ENCODE measurements around the gene ZC3H10. TPM values are rescaled to one million over a fixed set of nuclear protein-coding genes. Genes with fewer than 3 reads are reported as not detected.

Gene ZC3H10
- total and polyA plus RNA-seq, 4 donors: 1.3 to 5.2 (median 1.9) TPM

DNA sequence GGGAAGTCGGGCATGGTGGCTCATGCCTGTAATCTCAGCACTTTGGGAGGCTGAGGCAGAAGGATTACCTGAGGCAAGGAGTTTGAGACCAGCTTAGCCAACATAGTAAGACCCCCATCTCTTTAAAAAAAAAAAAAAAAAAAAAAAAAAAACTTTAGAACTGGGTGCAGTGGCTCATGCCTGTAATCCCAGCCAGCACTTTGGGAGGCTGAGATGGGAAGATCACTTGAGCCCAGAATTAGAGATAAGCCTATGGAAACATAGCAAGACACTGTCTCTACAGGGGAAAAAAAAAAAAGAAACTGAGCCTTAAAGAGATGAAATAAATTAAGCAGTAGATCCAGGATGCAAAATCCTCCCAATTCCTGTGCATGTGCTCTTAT is 15.4 kb upstream of the ZC3H10 start (continued):
- TF ChIP-seq FOXA2 (IDR thresholded peaks at IDR 0.05): no peak
- TF ChIP-seq, protein P1, sequence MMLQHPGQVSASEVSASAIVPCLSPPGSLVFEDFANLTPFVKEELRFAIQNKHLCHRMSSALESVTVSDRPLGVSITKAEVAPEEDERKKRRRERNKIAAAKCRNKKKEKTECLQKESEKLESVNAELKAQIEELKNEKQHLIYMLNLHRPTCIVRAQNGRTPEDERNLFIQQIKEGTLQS (IDR thresholded peaks at IDR 0.05): no peak

DNA sequence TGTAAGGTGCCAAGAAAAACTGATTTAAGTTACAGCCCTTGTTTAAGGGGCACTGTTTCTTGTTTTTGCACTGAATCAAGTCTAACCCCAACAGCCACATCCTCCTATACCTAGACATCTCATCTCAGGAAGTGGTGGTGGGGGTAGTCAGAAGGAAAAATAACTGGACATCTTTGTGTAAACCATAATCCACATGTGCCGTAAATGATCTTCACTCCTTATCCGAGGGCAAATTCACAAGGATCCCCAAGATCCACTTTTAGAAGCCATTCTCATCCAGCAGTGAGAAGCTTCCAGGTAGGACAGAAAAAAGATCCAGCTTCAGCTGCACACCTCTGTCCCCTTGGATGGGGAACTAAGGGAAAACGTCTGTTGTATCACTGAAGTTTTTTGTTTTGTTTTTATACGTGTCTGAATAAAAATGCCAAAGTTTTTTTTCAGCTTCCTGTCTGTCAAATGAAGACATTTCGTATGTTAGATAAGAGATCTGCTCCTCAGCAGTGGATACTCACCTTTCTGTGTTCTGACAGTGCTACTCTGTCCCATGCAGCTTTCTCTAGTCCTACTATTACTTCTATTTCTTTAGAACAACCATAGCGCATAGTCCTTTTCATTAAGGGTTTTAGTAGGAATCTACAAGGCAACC is 14.9 kb upstream of the ZC3H10 start:
- no peak for DNase-seq (ENCODE audit: low spot score)
- H3K27ac ChIP-seq (ENCODE audit: low read depth in 1 of 2, low read length in 2 of 2): peak overlapping the region in 1 of 2 donors; percentile 62
- H3K9ac ChIP-seq (ENCODE audit: low read depth in 1 of 2, low read length in 2 of 2): peak overlapping the region in 1 of 2 donors; percentile 52

DNA sequence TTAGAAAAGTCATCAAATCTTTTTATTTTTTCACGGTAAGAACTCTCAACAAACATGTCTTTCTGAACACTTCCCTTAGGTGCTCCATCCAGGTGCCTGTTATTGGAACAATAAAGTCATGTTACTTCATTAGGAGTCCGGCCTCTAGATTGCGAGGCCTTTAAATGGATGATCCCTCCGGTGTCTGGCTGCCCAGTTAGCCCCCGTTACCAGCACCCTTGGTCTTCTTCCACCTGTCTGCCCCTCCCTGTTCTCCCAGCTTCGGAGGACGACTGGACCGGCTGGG is 14.3 kb upstream of the ZC3H10 start:
- H3K9ac ChIP-seq (ENCODE audit: low read depth in 1 of 2, low read length in 2 of 2): peak overlapping the region; percentile 15 to 52
- H3K27me3 ChIP-seq (ENCODE audit: control insufficient read depth in 4 of 4, insufficient read depth in 4 of 4, low read length in 3 of 4): no peaks in the 10 kb centered on the region
- no peak for DNase-seq (ENCODE audit: low spot score)
- H3K27ac ChIP-seq (ENCODE audit: low read depth in 1 of 2, low read length in 2 of 2): peak overlapping the region; percentile 62 to 83
- peaks cover 0 to 24% (median 13%) of the 10 kb centered on the region in 4 donors for H3K4me1 ChIP-seq (ENCODE audit: control insufficient read depth in 4 of 4, insufficient read depth in 4 of 4, low read length in 3 of 4)
- peaks cover 16 to 47% (median 41%) of the 10 kb centered on the region in 4 donors for H3K36me3 ChIP-seq (ENCODE audit: control insufficient read depth in 4 of 4, insufficient read depth in 3 of 4, low read depth in 1 of 4, low read length in 3 of 4)
- WGBS: 4% methylated on average over 8 of the region's 8 CpGs
- peak overlapping the region; percentile 27 to 39 (median 38) for H3K4me3 ChIP-seq (ENCODE audit: low read depth in 1 of 3, low read length in 3 of 3)
- no peaks in the 10 kb centered on the region for H3K9me3 ChIP-seq (ENCODE audit: control insufficient read depth in 4 of 4, low read length in 3 of 4)
- TF ChIP-seq JUND (IDR thresholded peaks at IDR 0.05): no peak

More for the DNA sequence above, 14.9 kb upstream of the ZC3H10 start:
- TF ChIP-seq FOXA1 (IDR thresholded peaks at IDR 0.05): no peak
- no peaks in the 10 kb centered on the region for H3K27me3 ChIP-seq (ENCODE audit: control insufficient read depth in 4 of 4, insufficient read depth in 4 of 4, low read length in 3 of 4)
- peaks cover 0 to 24% (median 13%) of the 10 kb centered on the region in 4 donors for H3K4me1 ChIP-seq (ENCODE audit: control insufficient read depth in 4 of 4, insufficient read depth in 4 of 4, low read length in 3 of 4)
- H3K9me3 ChIP-seq (ENCODE audit: control insufficient read depth in 4 of 4, low read length in 3 of 4): no peaks in the 10 kb centered on the region
- H3K4me3 ChIP-seq (ENCODE audit: low read depth in 1 of 3, low read length in 3 of 3): peak overlapping the region in 1 of 3 donors; percentile 39
- peaks cover 15 to 48% (median 41%) of the 10 kb centered on the region in 4 donors for H3K36me3 ChIP-seq (ENCODE audit: control insufficient read depth in 4 of 4, insufficient read depth in 3 of 4, low read depth in 1 of 4, low read length in 3 of 4)
- WGBS: 49% methylated on average over 6 of the region's 6 CpGs

DNA sequence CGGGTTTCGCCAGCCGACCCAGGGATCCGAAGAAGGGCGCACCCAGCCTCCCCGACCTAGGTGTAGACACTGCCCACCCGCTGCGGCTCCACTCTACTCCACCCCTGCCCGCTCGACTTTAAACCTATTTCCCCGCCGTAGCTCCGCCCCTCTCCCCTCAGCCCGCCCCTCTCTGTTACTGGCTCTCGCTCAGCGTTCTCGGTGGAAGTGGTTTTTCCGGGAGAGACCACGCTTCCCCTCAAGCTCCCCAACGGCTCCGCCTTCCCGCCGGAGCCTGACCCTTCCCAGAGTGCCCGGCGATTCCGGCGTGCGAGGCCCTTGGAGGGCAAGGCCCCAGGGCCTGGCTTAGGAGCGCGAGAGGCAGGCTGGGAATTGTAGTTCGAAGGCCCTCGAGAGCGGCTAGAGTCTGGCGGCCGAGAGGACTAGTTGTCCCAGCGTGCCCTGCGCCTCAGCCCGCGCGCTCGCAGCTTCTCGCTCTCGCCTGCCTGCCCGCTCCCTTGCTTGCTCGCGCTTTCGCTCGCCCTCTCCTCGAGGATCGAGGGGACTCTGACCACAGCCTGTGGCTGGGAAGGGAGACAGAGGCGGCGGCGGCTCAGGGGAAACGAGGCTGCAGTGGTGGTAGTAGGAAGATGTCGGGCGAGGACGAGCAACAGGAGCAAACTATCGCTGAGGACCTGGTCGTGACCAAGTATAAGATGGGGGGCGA is 13.8 kb upstream of the ZC3H10 start, which contains the start of gene PA2G4:
TSS of gene PA2G4 (plus strand) at position 451 of the 706 bp plus-strand sequence. CDS start at position 630, 179 bp downstream.
- Histone ChIP-seq H3K27me3 (ENCODE audit: control insufficient read depth in 4 of 4, insufficient read depth in 4 of 4, low read length in 3 of 4) (no peaks in the 10 kb centered on the region), H3K9me3 (ENCODE audit: control insufficient read depth in 4 of 4, low read length in 3 of 4) (no peaks in the 10 kb centered on the region), H3K36me3 (ENCODE audit: control insufficient read depth in 4 of 4, insufficient read depth in 3 of 4, low read depth in 1 of 4, low read length in 3 of 4) (peaks cover 17 to 46% (median 40%) of the 10 kb centered on the region in 4 donors), H3K4me1 (ENCODE audit: control insufficient read depth in 4 of 4, insufficient read depth in 4 of 4, low read length in 3 of 4) (peaks cover 0 to 24% (median 13%) of the 10 kb centered on the region in 4 donors), H3K9ac (ENCODE audit: low read depth in 1 of 2, low read length in 2 of 2) (peak within 1 kb of the TSS; percentile 71 to 91), H3K27ac (ENCODE audit: low read depth in 1 of 2, low read length in 2 of 2) (peak within 1 kb of the TSS; percentile 66 to 83), H3K4me3 (ENCODE audit: low read depth in 1 of 3, low read length in 3 of 3) (peak within 1 kb of the TSS; percentile 67 to 88 (median 81))
- WGBS: under 1% methylated on average over 60 of the region's 60 CpGs
- peak; percentile 94 for DNase-seq (ENCODE audit: low spot score)
- peak; percentile 88 for TF ChIP-seq FOXA1 (IDR thresholded peaks at IDR 0.05)
- TF ChIP-seq TAF1 (conservative IDR thresholded peaks at IDR 0.05): peak; percentile 77
- TF ChIP-seq JUND (IDR thresholded peaks at IDR 0.05): peak; percentile 36 to 53
- TF ChIP-seq EGR1 (IDR thresholded peaks at IDR 0.05; ENCODE audit: low read depth in 2 of 2): peak; percentile 68 to 76
- TF ChIP-seq HNF4A (conservative IDR thresholded peaks at IDR 0.05): peak; percentile 56 to 62
- TF ChIP-seq, protein P2, sequence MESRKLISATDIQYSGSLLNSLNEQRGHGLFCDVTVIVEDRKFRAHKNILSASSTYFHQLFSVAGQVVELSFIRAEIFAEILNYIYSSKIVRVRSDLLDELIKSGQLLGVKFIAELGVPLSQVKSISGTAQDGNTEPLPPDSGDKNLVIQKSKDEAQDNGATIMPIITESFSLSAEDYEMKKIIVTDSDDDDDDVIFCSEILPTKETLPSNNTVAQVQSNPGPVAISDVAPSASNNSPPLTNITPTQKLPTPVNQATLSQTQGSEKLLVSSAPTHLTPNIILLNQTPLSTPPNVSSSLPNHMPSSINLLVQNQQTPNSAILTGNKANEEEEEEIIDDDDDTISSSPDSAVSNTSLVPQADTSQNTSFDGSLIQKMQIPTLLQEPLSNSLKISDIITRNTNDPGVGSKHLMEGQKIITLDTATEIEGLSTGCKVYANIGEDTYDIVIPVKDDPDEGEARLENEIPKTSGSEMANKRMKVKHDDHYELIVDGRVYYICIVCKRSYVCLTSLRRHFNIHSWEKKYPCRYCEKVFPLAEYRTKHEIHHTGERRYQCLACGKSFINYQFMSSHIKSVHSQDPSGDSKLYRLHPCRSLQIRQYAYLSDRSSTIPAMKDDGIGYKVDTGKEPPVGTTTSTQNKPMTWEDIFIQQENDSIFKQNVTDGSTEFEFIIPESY (IDR thresholded peaks at IDR 0.05): peak; percentile 98
- TF ChIP-seq, protein P3, sequence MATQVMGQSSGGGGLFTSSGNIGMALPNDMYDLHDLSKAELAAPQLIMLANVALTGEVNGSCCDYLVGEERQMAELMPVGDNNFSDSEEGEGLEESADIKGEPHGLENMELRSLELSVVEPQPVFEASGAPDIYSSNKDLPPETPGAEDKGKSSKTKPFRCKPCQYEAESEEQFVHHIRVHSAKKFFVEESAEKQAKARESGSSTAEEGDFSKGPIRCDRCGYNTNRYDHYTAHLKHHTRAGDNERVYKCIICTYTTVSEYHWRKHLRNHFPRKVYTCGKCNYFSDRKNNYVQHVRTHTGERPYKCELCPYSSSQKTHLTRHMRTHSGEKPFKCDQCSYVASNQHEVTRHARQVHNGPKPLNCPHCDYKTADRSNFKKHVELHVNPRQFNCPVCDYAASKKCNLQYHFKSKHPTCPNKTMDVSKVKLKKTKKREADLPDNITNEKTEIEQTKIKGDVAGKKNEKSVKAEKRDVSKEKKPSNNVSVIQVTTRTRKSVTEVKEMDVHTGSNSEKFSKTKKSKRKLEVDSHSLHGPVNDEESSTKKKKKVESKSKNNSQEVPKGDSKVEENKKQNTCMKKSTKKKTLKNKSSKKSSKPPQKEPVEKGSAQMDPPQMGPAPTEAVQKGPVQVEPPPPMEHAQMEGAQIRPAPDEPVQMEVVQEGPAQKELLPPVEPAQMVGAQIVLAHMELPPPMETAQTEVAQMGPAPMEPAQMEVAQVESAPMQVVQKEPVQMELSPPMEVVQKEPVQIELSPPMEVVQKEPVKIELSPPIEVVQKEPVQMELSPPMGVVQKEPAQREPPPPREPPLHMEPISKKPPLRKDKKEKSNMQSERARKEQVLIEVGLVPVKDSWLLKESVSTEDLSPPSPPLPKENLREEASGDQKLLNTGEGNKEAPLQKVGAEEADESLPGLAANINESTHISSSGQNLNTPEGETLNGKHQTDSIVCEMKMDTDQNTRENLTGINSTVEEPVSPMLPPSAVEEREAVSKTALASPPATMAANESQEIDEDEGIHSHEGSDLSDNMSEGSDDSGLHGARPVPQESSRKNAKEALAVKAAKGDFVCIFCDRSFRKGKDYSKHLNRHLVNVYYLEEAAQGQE (IDR thresholded peaks at IDR 0.05): peak; percentile 88
- peak in 1 of 2 donors; percentile 91 for TF ChIP-seq GABPA (IDR thresholded peaks at IDR 0.05 in 1 of 2, conservative IDR thresholded peaks at IDR 0.05 in 1 of 2)
- TF ChIP-seq, protein P4, sequence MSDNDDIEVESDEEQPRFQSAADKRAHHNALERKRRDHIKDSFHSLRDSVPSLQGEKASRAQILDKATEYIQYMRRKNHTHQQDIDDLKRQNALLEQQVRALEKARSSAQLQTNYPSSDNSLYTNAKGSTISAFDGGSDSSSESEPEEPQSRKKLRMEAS (IDR thresholded peaks at IDR 0.05): peak; percentile 99
- TF ChIP-seq, protein P1 (IDR thresholded peaks at IDR 0.05): no peak
- TF ChIP-seq, protein P5, sequence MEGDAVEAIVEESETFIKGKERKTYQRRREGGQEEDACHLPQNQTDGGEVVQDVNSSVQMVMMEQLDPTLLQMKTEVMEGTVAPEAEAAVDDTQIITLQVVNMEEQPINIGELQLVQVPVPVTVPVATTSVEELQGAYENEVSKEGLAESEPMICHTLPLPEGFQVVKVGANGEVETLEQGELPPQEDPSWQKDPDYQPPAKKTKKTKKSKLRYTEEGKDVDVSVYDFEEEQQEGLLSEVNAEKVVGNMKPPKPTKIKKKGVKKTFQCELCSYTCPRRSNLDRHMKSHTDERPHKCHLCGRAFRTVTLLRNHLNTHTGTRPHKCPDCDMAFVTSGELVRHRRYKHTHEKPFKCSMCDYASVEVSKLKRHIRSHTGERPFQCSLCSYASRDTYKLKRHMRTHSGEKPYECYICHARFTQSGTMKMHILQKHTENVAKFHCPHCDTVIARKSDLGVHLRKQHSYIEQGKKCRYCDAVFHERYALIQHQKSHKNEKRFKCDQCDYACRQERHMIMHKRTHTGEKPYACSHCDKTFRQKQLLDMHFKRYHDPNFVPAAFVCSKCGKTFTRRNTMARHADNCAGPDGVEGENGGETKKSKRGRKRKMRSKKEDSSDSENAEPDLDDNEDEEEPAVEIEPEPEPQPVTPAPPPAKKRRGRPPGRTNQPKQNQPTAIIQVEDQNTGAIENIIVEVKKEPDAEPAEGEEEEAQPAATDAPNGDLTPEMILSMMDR (IDR thresholded peaks at IDR 0.05; ENCODE audit: low read depth, low read length, missing input control): no peak
- TF ChIP-seq NR2F2 (IDR thresholded peaks at IDR 0.05): peak; percentile 91
- TF ChIP-seq RAD21 (IDR thresholded peaks at IDR 0.05): peak; percentile 58 to 70
- peak; percentile 93 for TF ChIP-seq YY1 (IDR thresholded peaks at IDR 0.05)
- peak; percentile 48 for TF ChIP-seq FOXA2 (IDR thresholded peaks at IDR 0.05)
- TF ChIP-seq HNF4G (IDR thresholded peaks at IDR 0.05): no peak

Measured in liver (tissue), 9 donors.